NCI-H2171 (cell line): ENCODE results near the gene CSNK1D.
"Not testable (repeated sequence)": the region's sequence is repeated elsewhere in the genome, so short reads cannot be mapped to it uniquely, and the experiment has no call there.

Experiments
- DNase-seq: peaks from one replicate; lab custom pipeline; 2025; lab: John Stamatoyannopoulos, UW

The CSNK1D gene

DNA sequence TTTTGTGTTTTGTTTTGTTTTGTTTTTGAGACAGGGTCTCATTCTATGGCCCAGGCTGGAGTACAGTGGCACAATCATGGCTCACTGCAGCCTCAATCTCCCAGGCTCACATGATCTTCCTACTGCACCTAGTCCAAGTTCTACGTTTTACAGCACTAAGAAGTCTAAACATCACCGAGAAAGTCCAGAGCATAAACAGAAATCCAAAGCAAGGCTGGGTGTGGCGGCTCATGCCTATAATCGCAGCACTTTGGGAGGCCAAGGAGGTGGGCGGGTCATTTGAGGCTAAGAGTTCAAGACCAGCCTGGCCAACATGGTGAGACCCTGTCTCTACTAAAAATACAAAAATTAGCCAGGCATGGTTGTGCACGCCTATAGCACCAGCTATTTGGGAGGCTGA lies 80.5 kb downstream of the CSNK1D start:
- not testable (repeated sequence) for DNase-seq
